Testis (tissue), 2 donors: ENCODE results near the gene CARMIL1.

Experiments
- POLR2A ChIP-seq: fragments of 450-650 bp; IDR thresholded peaks from one replicate; pipeline ENCODE4 v1.6.1; 2017; ENCODE audit warnings: antibody characterized with exemption, mild to moderate bottlenecking, moderate library complexity
- TF ChIP-seq, protein P1 (sequence below), 3 experiments: fragments of 450-650 bp in 2 of 3; fragments of 200-600 bp in 1 of 3; sonication (generic) in 1 of 3; IDR thresholded peaks; one replicate each; pipeline ENCODE4 v1.5.1; 2016 to 2019; ENCODE audit warnings: antibody characterized with exemption in 3 of 3, mild to moderate bottlenecking in 2 of 3, moderate library complexity in 1 of 3

DNA sequence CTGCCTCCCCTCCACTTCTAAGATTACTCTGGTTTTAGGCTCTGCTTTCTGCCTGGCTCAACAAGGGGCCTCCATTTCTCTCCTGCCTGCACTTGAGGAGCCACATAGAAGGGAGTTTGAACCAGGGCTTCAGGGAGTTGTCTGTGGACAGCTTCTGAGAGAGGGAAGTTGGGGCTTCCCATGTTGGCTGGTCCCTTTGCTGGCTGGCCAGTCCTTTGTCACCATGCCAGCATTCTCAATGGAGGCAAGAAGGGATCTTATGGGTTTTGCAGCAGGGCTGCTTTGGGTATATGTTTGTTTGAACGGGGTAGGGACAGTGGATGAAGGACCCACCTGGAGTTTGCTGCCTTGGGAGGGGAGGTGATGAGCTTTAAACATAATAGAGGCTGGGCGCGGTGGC, 124.9 kb downstream of the CARMIL1 start:
- no peak for TF ChIP-seq POLR2A
- TF ChIP-seq, protein P1, sequence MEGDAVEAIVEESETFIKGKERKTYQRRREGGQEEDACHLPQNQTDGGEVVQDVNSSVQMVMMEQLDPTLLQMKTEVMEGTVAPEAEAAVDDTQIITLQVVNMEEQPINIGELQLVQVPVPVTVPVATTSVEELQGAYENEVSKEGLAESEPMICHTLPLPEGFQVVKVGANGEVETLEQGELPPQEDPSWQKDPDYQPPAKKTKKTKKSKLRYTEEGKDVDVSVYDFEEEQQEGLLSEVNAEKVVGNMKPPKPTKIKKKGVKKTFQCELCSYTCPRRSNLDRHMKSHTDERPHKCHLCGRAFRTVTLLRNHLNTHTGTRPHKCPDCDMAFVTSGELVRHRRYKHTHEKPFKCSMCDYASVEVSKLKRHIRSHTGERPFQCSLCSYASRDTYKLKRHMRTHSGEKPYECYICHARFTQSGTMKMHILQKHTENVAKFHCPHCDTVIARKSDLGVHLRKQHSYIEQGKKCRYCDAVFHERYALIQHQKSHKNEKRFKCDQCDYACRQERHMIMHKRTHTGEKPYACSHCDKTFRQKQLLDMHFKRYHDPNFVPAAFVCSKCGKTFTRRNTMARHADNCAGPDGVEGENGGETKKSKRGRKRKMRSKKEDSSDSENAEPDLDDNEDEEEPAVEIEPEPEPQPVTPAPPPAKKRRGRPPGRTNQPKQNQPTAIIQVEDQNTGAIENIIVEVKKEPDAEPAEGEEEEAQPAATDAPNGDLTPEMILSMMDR (IDR thresholded peaks at IDR 0.05) = no peak
